ENCODE data around the gene FLAD1.

FLAD1 gene

GRCh38 chr1:155018617-155019348, 35.6 kb downstream of the FLAD1 start:
- peak; percentile 25 for DNase-seq

DNA sequence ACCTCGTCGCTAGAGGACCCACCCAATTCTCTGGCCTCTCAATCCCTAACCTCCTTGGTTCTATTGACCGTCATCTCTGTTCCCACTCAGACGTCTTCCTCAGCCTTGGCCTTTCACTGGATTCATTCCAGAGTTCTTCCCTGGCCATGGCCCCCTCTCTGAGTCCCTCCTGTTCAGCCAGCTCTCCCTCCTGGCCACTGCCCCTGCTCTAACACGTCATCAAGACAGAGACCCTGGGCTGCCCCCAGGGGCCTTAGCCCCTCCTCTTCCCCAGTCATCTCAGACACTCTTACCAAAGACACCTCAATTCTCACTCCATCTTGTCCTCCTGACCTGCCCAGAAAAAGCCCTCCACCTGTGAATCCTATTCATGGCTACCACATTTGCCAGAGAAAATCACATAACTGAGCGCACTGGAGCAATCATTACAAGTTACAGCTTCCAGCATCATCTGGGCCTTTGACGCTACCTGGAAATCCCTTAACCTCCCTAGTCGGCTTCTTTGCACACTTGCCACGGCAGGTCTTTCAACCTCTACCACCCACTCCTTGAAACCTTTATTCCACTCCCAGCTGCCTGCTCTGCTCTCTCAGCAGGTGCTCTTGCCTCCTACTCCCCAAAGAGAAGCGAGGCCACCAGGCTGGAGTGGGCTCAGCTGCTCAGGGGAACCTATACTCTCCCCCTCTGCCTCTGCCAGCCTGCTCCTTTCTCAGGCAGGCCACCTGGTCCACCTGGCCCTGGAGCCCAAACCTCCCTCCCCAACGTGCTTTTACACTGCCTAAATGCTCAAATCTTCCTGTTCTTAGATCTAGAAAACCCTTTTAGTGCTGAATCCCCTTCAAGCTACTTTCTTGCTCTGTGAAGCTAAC, 36.5 kb downstream of the FLAD1 start:
- no peak for DNase-seq

DNA sequence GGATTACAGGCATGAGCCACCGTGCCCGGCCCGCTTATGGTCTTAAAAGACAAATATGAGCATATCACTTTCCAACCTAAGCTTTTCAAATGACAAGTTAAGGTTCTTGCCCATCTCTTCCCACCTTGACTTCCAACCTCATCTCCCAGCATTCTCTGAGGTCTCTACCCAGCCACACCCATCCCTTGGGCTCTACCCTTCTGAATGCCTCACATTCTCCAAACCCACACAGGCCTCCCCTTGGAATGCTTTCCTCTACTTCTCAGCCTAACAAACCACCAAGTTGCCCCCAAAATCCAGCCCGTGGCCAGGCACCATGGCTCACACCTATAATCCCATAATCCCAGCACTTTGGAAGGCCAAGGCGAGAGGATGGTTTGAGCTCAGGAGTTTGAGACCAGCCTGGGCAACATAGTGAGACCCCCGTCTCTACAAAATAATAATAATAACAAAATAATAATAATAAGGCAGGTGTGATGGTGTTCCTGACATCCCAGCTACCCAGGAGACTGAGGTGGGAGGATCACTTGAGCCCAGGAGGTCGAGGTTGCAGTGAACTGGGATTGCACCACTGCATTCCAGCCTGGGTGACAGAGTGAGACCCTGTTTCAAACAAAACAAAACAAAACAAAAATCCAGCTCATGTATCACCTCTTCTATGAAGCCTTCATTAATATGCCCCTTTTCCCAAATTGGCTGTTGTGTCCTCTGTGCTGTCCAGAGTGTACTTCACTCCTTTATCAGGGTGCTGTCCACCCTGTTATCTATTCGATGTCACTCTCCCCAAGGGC, 39.2 kb downstream of the FLAD1 start:
- DNase-seq = no peak

- DNase-seq = no peak
Observed at GRCh38 chr1:155022927-155023236, 39.7 kb downstream of the FLAD1 start.

- no peak for DNase-seq
Observed at GRCh38 chr1:155023627-155024026, 40.5 kb downstream of the FLAD1 start.

GRCh38 chr1:155024315-155024714, 41.2 kb downstream of the FLAD1 start:
- DNase-seq = no peak

DNA sequence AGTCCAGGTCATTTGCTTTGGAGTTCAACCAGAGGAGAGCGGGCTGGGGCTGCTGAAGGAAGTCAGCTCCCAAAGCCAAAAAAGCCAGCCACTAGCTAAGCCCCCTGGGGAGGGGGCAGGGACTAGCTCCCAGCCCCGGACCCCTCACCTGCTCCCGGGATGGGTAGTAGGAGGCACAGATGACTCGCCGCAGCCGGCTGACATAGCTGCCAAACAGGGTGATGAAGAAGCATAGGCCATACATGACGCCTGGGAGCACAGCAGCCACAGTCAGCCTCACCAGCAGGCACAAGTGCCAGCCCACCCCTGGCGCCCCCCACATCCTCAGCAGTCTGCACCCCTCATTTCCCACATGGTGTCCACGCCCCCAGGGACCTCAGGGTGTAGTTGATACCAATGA, 43.0 kb downstream of the FLAD1 start:
- DNase-seq = no peak

GRCh38 chr1:155026588-155026987, 43.4 kb downstream of the FLAD1 start:
- DNase-seq = no peak

DNA sequence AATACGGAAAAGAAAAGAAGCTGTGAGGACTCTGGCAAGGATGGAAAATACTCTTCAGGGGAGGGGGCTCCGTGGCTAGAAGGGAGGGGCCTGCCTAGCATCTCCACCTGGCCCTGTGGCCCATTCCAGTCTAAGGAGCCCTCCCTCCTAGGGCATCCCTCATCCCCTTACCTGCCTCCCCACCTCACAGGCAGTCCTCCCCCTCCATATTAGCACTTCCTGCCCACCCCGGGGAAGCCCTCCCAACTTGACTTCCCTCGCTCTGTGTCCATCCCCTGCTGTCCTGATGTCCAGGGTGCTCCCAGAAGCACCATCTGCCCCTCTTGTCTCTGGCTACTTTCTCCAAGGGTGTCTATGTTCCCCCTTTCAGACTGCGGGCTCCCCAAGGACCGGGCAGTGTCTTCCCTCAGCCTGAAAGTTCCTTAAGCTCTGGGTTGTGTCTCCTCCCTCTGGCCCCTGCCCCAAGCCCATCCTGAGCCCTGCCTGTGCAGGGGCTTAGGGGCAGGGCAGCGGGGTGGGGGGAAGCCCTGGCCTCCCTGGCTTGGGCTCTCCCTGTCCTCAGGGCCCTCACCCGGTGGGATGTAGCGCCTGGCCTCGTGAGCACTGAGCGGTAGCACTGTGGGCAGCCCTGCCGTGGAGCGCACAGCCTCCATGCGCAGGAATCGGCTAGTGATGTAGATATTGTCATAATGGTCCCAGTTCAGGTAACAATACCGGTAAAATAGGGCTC, 46.5 kb downstream of the FLAD1 start:
- no peak for DNase-seq

DNA sequence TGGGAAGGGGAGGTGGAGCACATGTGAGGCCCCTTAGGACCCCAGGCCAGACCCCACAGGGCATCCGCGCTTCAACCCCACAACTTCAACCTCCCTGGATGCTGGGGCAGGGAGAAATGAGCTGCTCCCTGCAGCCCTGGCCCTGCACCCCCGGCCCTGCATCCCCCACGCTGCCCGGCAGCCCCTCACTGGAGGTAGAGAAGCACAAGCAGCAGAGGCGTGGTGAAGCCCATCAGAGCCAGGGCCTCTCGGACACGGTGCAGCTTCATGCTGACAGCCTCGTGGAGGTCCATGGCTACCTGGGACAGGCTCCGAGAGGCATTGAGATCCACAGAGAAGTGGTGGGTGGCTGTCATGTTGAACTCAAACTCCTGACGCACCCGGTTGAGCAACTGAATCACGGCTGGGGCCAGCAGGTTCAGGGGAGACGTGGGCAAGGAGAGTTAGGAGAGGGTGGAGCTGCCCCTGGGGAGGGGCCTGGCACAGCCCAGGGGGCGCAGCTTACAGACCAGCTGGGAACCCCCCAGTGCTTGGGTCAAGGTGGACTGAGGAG, 47.2 kb downstream of the FLAD1 start:
- no peak for DNase-seq

DNA sequence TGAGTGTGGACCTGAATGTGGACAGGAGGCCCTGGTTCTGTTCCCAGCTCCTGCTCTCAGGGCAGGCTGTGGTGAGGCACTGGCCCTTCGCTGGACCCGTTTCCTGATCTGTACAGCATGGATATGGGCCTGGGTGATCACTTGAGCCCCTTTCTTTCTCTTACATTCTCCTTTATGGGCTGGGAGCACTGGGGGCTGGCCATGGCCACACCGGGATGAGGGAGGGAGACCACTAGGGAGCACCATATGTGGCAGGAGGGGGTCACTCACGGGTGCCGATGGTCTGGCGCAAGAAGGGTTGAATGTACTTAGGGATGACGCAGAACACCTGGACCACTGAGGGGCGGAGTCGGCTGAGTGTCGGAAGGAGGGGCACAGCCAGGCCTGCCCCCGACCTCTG, 47.8 kb downstream of the FLAD1 start:
- DNase-seq = no peak

- no peak for DNase-seq
Observed at GRCh38 chr1:155032886-155033285, 49.7 kb downstream of the FLAD1 start.

DNA sequence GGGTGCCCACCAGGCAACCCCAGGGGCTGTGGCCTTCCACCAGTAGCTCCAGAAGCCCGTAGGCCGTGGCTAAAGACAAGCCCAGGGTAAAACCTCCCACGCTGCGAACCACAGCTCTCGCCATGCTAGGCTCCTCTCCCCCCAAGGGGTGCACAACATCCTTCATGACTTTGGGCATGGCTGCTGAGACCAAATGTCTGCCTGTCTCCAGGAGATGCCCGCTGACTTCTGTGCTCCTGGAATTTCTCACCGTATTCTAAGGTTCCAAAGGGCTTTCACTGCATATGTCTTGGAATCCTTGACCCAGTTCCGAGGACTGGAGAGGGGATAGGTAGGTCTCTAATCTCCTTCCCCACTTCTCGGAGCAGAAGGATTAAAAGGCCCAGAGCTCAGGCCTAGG, 50.4 kb downstream of the FLAD1 start, which contains the start of the genes DCST1 and DCST2:
DCST1 (plus strand) TSS at position 301 of the 400 bp plus-strand sequence. CDS start 213 bp downstream, outside the sequence.
DCST2 (minus strand) TSS at position 258 of the 400 bp plus-strand sequence; CDS start at position 178, 80 bp downstream.
- DNase-seq = no peak

GRCh38 chr1:155034318-155035208, 51.4 kb downstream of the FLAD1 start:
- DNase-seq = no peak

- DNase-seq = no peak
Observed at GRCh38 chr1:155035936-155036335, 52.8 kb downstream of the FLAD1 start.

DNA sequence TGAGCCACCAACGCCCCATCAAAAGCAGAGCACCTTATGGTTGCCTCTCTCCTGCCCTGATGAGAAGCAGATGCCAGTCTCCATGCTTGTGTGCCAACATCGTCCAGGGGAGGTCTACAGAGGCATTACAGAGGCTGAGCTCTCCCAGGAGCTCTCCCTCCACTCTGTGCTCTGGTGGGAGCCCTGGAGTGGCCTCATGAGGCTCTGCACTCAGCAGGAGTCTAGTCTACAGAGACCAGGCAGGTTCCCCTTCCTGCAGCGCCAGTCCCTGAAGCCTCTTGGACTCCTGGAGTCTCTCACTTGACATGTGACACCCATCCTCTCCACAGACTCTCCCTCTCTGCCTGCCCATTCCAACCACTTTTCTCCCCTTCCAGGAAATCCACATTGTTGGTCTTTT, 53.9 kb downstream of the FLAD1 start:
- no peak for DNase-seq

- no peak for DNase-seq
Observed at GRCh38 chr1:155037851-155038441, 54.8 kb downstream of the FLAD1 start.

DNA sequence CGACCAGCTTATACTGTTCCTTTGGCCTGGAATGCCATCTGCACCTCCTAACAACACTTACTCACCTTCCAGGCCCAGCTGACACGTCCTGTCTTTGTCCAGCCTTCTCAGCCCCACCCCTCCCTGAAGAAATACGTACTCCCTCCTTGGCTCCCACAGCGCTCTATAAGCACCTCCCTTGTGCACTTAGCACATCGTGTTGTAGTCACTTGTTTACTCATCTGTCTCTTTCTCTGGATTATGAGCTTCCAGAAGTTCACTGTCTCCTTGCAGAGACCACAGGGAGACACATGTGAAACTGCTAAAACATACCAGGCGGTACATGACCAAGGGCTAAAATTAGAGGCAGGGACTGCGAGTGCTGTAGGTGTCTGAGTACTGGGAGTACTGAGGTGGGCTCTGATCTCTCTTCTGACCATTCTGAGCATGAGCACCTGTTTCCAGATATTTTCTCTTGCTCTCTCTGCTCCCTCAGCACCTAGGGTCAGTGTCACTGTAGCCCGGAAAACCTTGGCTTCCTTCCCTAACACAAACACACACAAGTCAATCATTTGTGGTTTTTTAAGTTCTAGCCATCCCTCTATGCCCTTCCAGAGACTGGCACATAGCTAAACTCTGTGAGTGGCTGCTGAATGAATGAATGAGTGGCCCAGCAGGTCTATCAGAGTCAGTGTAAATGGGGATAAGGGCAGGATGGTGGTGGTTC, 55.6 kb downstream of the FLAD1 start:
- peak; percentile 41 for DNase-seq

DNA sequence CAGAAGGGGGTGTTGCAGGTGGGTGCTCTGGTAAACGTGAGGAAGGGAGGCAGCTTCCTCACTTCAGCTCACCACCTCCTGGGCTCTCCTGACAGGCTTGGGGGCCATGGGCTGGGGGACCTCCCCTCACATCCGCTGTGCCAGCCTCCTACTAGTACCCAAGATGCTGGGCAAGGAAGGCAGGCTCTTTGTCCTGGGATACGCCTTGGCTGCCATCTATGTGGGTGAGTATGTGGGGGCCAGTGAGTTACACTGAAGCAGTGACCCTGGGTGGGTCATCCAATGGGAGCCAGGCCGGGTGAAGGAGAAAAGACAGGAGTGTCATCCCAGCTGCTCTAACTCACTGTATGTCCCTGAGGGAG, 56.1 kb downstream of the FLAD1 start:
- no peak for DNase-seq

Measured in HCEC 1CT (cell line).